A549 (cell line): ENCODE results near the gene PHF20. TPM values are rescaled to one million over a fixed set of nuclear protein-coding genes. Genes with fewer than 3 reads are reported as not detected.
"Not testable (repeated sequence)": the region's sequence is repeated elsewhere in the genome, so short reads cannot be mapped to it uniquely, and the experiment has no call there.

Experiments
- ATAC-seq, 2 experiments: fragments of 200-7000 bp in 1 of 2; fragments of >200 bp in 1 of 2; cut with Nextera tagmentation in 1 of 2; cut with Tn5 transposase in 1 of 2; 3 replicates each; pipeline versions ENCODE4 v1.8.0 to v1.9.1; 2018 to 2020; ENCODE audit warnings: mild to moderate bottlenecking in 1 of 2, moderate library complexity in 1 of 2
- CTCF ChIA-PET: fragments of 300-600 bp; sonication (Branson Sonifier 250); formaldehyde crosslinking; extraction: SDS; loops from one replicate; lab custom pipeline; 2021; ENCODE audit warnings: antibody characterized with exemption, inconsistent platforms; lab: Yijun Ruan, JAX
- POLR2A ChIA-PET: fragments of 350-600 bp; formaldehyde crosslinking; extraction: SDS; loops from one replicate; lab custom pipeline; 2021; ENCODE audit warnings: antibody characterized with exemption, inconsistent platforms; lab: Yijun Ruan, JAX
- DNase-seq, 2 experiments: peaks; one replicate each; pipeline versions ENCODE4 v3.0.0 to v3.0.0-alpha.2; 2011 to 2016; ENCODE audit warnings: low read depth in 1 of 2, low spot score in 1 of 2
- FAIRE-seq: peaks from 2 replicates; lab custom pipeline; 2011; peaks lifted over from hg19 to GRCh38; lab: Jason Lieb, UNC
- H3K27ac ChIP-seq, 2 experiments: fragments of >200 bp; sonication (Bioruptor Twin); formaldehyde crosslinking; 3 replicates each; pipeline ENCODE4 v1.5.1; 2016 to 2017
- H3K4me1 ChIP-seq: fragments of >200 bp; sonication (Bioruptor Twin); formaldehyde crosslinking; 3 replicates; pipeline ENCODE4 v1.6.1; 2016
- H3K4me2 ChIP-seq: fragments of >200 bp; sonication (Bioruptor Twin); formaldehyde crosslinking; 3 replicates; pipeline ENCODE4 v1.6.1; 2016
- H3K4me3 ChIP-seq: fragments of >200 bp; sonication (Bioruptor Twin); formaldehyde crosslinking; 3 replicates; pipeline ENCODE4 v1.5.1; 2016
- H3K9me3 ChIP-seq: fragments of >200 bp; sonication (Bioruptor Twin); formaldehyde crosslinking; 3 replicates; pipeline ENCODE4 v1.6.1; 2016
- CBX2 ChIP-seq: fragments of 200-600 bp; sonication (generic); IDR thresholded peaks from 2 replicates; pipeline ENCODE4 v1.6.1; 2016; ENCODE audit warnings: low read depth, mild to moderate bottlenecking, borderline replicate concordance
- CEBPB ChIP-seq, 2 experiments: fragments of >200 bp in 1 of 2; sonication (Bioruptor Twin) in 1 of 2; formaldehyde crosslinking in 1 of 2; IDR thresholded peaks; 2 replicates each; pipeline ENCODE4 v1.6.1; 2012 to 2016
- CHD2 ChIP-seq: fragments of 150-350 bp; IDR thresholded peaks from 2 replicates; pipeline ENCODE4 v1.6.1; 2014; ENCODE audit warnings: low read length; ENCODE audit not compliant: partially characterized antibody
- CTCF ChIP-seq: fragments of >200 bp; sonication (Bioruptor Twin); formaldehyde crosslinking; IDR thresholded peaks from 3 replicates; pipeline ENCODE4 v1.5.1; 2016
- EP300 ChIP-seq, 2 experiments: fragments of >200 bp; sonication (Bioruptor Twin); formaldehyde crosslinking; IDR thresholded peaks; 2 replicates in 1 of 2; 3 replicates in 1 of 2; pipeline ENCODE4 v1.6.1; 2016 to 2017
- FOSB ChIP-seq: fragments of 250-450 bp; sonication (Bioruptor Pico); IDR thresholded peaks from 2 replicates; pipeline ENCODE4 v1.5.0; 2020; ENCODE audit warnings: mild to moderate bottlenecking, moderate library complexity
- FOSL2 ChIP-seq, 2 experiments: fragments of 450-650 bp in 1 of 2; fragments of >200 bp in 1 of 2; sonication (Bioruptor Twin) in 1 of 2; formaldehyde crosslinking; IDR thresholded peaks; 2 replicates each; pipeline versions ENCODE4 v1.5.0 to v1.6.1; 2016 to 2020; ENCODE audit warnings: mild to moderate bottlenecking in 1 of 2, moderate library complexity in 1 of 2
- GATA3 ChIP-seq: IDR thresholded peaks from 2 replicates; pipeline ENCODE4 v1.6.1; 2012; ENCODE audit warnings: borderline replicate concordance
- HMGXB4 ChIP-seq: fragments of 250-450 bp; sonication (Bioruptor Pico); IDR thresholded peaks from 2 replicates; pipeline ENCODE4 v1.5.0; 2021; ENCODE audit warnings: mild to moderate bottlenecking, moderate library complexity, borderline replicate concordance
- HOXB13 ChIP-seq: fragments of 250-450 bp; sonication (Bioruptor Pico); IDR thresholded peaks from 2 replicates; pipeline ENCODE4 v1.5.0; 2020; ENCODE audit warnings: low read depth, mild to moderate bottlenecking, moderate library complexity
- JUN ChIP-seq, 2 experiments: fragments of >200 bp; sonication (Bioruptor Twin); formaldehyde crosslinking; IDR thresholded peaks; 2 replicates in 1 of 2; 3 replicates in 1 of 2; pipeline ENCODE4 v1.6.1; 2016 to 2017
- KDM1A ChIP-seq: fragments of 200-600 bp; sonication (generic); IDR thresholded peaks from 2 replicates; pipeline ENCODE4 v1.6.1; 2016; ENCODE audit warnings: low read depth, mild to moderate bottlenecking
- NFE2L2 ChIP-seq: fragments of 150-350 bp; conservative IDR thresholded peaks from 2 replicates; pipeline ENCODE4 v1.6.1; 2014; ENCODE audit warnings: low read length
- POLR2A ChIP-seq: IDR thresholded peaks from 2 replicates; pipeline ENCODE4 v1.6.1; 2012; ENCODE audit warnings: mild to moderate bottlenecking, low read length
- POLR2AphosphoS2 ChIP-seq: conservative IDR thresholded peaks from 2 replicates; pipeline ENCODE4 v1.6.1; 2012; ENCODE audit warnings: low read length, improper control_type of control experiment, inconsistent platforms
- RAD21 ChIP-seq, 2 experiments: fragments of >200 bp in 1 of 2; sonication (Bioruptor Twin) in 1 of 2; formaldehyde crosslinking in 1 of 2; IDR thresholded peaks in 1 of 2; conservative IDR thresholded peaks in 1 of 2; 2 replicates in 1 of 2; 3 replicates in 1 of 2; pipeline ENCODE4 v1.6.1; 2012 to 2018; ENCODE audit warnings: inconsistent platforms in 1 of 2
- RARB ChIP-seq: fragments of 250-450 bp; sonication (Bioruptor Pico); IDR thresholded peaks from 2 replicates; pipeline ENCODE4 v1.8.0; 2021; ENCODE audit warnings: mild to moderate bottlenecking, moderate library complexity
- RNF2 ChIP-seq: fragments of 200-600 bp; sonication (generic); IDR thresholded peaks from 2 replicates; pipeline ENCODE4 v1.6.1; 2016; ENCODE audit warnings: low read depth, mild to moderate bottlenecking, antibody characterized with exemption, moderate library complexity, borderline replicate concordance
- TFCP2L1 ChIP-seq: fragments of 250-450 bp; sonication (Bioruptor Pico); IDR thresholded peaks from 2 replicates; pipeline ENCODE4 v1.5.0; 2021; ENCODE audit warnings: mild to moderate bottlenecking
- USF2 ChIP-seq: fragments of 450-650 bp; IDR thresholded peaks from 2 replicates; pipeline ENCODE4 v1.6.1; 2014; ENCODE audit warnings: antibody characterized with exemption
- WGBS: methylation state at CpG from one replicate; pipeline ENCODE4 v1.1.6; 2017; ENCODE audit errors: missing lambda C conversion rate; 5-methylcytosine and 5-hydroxymethylcytosine counted together
- polyA plus RNA-seq, 4 experiments: library from polyadenylated mRNA; depleted of rRNA in 3 of 4; stranded (reverse); fragments of >200 nt; fragmentation: RNase III in 1 of 4; extraction: RNeasy Plus Mini Kit Qiagen cat#74134 plus additional on column Dnase treatment in 1 of 4; gene quantifications; 2 replicates in 3 of 4; 3 replicates in 1 of 4; pipeline ENCODE4 v1.2.3, GENCODE V29; 2011 to 2017

The PHF20 gene
- polyA plus RNA-seq, 2 of the 4 experiments (the other 2 are of a cell fraction) = 24.0 to 32.8 TPM

GRCh38 chr20:35854713-35855348 lies 83.0 kb downstream of the PHF20 start:
- DNase-seq (peak in 1 of 2 experiments; percentile 57), FAIRE-seq (no peak), ATAC-seq (peak in 1 of 2 experiments; percentile 53; a peak in 3 of 6 replicates)
- Histone ChIP-seq H3K4me3 (no peak overlapping the region), H3K4me2 (peak overlapping the region; percentile 30), H3K9me3 (no peaks in the 10 kb centered on the region), H3K4me1 (peaks cover 28% of the 10 kb centered on the region), H3K27ac (peak overlapping the region; percentile 23 to 64; a peak in 5 of 6 replicates)
- ChIA-PET CTCF (interaction anchor here (0.6 to 2.2 kb wide), 8 partner anchors 10 to 183 kb away, joined by 3 to 7 read pairs (median 3); partner anchors contain the start of genes RBM39 and SCAND1), POLR2A (interaction anchor here (0.6 to 0.8 kb wide), 2 partner anchors 29 to 83 kb away, joined by 3 to 4 read pairs; partner anchors contain the start of gene PHF20)
- WGBS = 68% methylated on average over 2 of the region's 2 CpGs
- no peak for TF ChIP-seq FOSL2 (IDR thresholded peaks at IDR 0.05)
- TF ChIP-seq FOSL2 (CRISPR knock-in tag; IDR thresholded peaks at IDR 0.05) = 0 out of 2 replicates have a peak, but pooled peaks have one; percentile 2
- no peak for TF ChIP-seq CTCF
- TF ChIP-seq GATA3 = peak; percentile 48; the same call in 1 of the 2 replicates
- TF ChIP-seq RAD21 (conservative IDR thresholded peaks at IDR 0.05 in 1 of 2, IDR thresholded peaks at IDR 0.05 in 1 of 2) = no peak
- no peak for TF ChIP-seq CBX2
- no peak for TF ChIP-seq KDM1A
- TF ChIP-seq HMGXB4 = no peak
- TF ChIP-seq POLR2A = no peak
- TF ChIP-seq RARB (CRISPR knock-in tag) = no peak
- no peak for TF ChIP-seq RNF2
- no peak for TF ChIP-seq NFE2L2
- no peak for TF ChIP-seq USF2
- peak; percentile 6 to 56; a peak in 1 of 4 replicates for TF ChIP-seq CEBPB (IDR thresholded peaks at IDR 0.05)
- TF ChIP-seq FOSB (CRISPR knock-in tag) = no peak
- TF ChIP-seq HOXB13 = no peak
- no peak for TF ChIP-seq CHD2
- 0 out of 5 replicates have a peak, but pooled peaks of 1 of the 2 experiments have one; percentile 27 for TF ChIP-seq JUN (IDR thresholded peaks at IDR 0.05)
- peak in 1 of 2 experiments; percentile 69; a peak in 2 of 5 replicates for TF ChIP-seq EP300 (IDR thresholded peaks at IDR 0.05)
- no peak for TF ChIP-seq POLR2AphosphoS2
- TF ChIP-seq TFCP2L1 = no peak

- ChIA-PET CTCF (interaction anchor here (1.4 to 2.2 kb wide), 2 partner anchors 99 to 121 kb away, joined by 4 to 7 read pairs; partner anchors contain the start of gene SCAND1), POLR2A (interaction anchor here (0.5 kb wide), 1 partner anchor 142 kb away, joined by 13 read pairs; no protein-coding TSS in a partner anchor)
- not testable (repeated sequence) for H3K4me3 ChIP-seq, DNase-seq, FAIRE-seq, H3K9me3 ChIP-seq, H3K4me2 ChIP-seq, ATAC-seq
- peaks cover 28% of the 10 kb centered on the region for H3K4me1 ChIP-seq
- H3K27ac ChIP-seq = peak overlapping the region; percentile 14 to 64; a peak in 3 of 6 replicates
- WGBS = 94% methylated on average over 4 of the region's 4 CpGs
Observed at GRCh38 chr20:35855641-35856040, 83.8 kb downstream of the PHF20 start.
